ENCODE results near the gene TMEM17.

DNA sequence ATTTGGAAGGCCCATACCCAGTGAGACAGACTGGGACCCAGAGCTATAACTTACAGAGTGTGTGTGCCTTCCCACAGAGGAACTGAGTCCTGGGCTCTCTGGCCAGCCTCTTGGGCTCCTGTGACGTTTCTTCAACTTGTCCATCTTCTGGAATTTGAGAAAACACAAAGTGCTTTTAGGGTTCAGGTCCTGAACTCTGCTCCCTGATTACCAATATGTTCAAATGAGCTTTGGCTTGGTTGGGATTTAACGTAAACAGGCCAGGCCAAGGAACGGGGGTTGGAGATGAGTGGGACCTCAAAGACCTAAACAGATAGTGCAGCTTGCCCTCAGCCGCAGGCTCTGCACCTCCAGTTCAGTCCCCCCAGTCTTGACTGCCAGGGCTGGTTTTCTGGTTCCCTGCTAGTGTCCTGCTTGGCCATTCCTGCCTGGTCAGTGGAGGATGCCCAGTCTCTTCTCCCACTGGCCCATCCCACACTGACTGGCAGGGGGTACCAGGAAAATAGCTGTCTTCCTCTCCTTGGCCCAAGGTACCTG lies 44.9 kb downstream of the TMEM17 start:
- TF ChIP-seq, protein P1, sequence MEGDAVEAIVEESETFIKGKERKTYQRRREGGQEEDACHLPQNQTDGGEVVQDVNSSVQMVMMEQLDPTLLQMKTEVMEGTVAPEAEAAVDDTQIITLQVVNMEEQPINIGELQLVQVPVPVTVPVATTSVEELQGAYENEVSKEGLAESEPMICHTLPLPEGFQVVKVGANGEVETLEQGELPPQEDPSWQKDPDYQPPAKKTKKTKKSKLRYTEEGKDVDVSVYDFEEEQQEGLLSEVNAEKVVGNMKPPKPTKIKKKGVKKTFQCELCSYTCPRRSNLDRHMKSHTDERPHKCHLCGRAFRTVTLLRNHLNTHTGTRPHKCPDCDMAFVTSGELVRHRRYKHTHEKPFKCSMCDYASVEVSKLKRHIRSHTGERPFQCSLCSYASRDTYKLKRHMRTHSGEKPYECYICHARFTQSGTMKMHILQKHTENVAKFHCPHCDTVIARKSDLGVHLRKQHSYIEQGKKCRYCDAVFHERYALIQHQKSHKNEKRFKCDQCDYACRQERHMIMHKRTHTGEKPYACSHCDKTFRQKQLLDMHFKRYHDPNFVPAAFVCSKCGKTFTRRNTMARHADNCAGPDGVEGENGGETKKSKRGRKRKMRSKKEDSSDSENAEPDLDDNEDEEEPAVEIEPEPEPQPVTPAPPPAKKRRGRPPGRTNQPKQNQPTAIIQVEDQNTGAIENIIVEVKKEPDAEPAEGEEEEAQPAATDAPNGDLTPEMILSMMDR (IDR thresholded peaks at IDR 0.05) = no peak
- TF ChIP-seq EZH2 (IDR thresholded peaks at IDR 0.05) = no peak
- no peak for TF ChIP-seq EZH2phosphoT487 (IDR thresholded peaks at IDR 0.05)

Measured in neural progenitor cell (in vitro differentiated cells).